NCI-H2196 (cell line): ENCODE measurements around the gene GGA1.

Source experiments
- DNase-seq: peaks from one replicate; lab custom pipeline; 2025; ENCODE audit not compliant: unreplicated experiment; lab: John Stamatoyannopoulos, UW

GGA1 gene

DNA sequence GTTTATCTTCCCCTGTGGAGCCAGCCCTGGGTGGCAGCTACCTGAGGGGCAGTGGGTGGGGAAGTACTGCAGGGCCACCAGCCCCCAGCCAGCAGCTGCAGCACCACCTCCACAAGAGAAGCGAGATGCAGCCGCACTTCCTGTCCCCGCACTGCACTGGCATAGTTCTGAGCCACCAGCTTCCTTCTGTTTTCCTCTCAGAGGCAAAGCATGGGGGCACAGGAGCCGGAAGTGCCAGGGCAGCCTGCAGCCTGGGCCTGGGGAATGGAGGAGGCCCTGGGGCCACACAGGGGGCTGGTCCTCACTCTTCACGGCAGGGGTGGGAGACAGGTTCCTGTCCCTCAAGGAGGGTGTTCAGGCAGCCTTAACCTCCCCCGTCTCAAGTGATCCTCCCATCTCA lies 18.9 kb downstream of the GGA1 start:
- DNase-seq, result no peak

DNA sequence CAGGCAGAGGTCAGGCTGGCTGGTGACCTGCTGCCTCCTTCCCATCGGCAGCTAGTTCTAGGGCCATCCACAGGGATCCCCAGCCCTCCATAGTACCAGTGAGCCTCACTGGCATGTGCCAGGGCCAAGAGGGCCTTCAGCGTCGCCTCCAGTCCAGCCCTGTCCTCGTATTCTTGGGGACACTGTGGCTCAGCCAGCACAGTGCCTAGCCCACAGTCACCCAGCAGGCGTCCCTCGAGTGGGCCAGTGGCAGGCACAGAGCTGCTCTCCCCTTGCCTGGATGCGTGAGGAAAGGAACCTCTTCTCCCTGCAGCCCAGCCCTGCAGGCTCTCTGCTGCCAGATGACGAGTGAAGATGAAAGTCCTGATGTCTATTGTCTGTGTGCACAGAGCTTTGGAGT lies 20.2 kb downstream of the GGA1 start:
- no peak for DNase-seq

DNA sequence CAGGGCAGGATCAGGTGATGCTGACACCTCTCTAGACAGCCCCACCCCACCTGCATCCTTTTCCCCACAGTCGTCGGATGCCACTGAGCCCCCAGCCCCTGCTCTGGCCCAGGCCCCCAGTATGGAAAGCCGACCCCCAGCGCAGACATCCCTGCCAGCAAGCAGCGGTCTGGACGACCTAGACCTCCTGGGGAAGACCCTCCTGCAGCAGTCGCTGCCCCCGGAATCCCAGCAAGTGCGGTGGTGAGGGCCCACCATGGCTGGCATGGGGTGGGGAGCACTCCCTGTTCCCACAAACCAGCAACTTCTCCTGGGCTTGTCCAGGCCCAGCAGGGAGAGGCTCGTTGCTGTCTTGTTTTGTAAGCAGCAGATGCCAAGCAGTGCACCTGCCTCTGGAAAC lies 21.3 kb downstream of the GGA1 start:
- DNase-seq, result no peak

DNA sequence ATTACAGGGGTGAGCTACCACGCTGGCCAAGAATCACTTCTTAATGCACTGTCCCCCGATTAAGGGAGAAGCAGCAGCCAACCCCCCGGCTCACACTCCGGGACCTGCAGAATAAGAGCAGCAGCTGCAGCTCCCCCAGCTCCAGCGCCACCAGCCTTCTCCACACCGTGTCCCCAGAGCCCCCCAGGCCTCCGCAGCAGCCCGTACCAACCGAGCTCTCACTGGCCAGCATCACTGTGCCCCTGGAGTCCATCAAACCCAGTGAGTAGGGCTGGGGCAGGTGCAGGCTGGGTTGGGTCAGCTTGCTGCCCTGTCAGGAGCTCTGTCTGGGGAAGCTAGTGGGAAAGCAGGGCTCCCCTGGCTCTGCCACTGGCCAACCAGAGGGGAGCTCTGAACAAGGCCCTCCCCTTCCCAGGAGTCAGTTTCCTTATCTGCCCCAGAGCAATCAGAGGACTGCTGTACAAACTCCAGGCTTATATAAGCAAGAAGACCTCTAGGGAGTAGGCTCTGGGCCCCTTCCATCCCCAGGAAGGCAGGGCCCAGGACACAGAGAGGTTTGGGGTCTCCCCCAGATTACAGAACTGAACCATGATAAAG lies 22.3 kb downstream of the GGA1 start:
- DNase-seq, result no peak

DNA sequence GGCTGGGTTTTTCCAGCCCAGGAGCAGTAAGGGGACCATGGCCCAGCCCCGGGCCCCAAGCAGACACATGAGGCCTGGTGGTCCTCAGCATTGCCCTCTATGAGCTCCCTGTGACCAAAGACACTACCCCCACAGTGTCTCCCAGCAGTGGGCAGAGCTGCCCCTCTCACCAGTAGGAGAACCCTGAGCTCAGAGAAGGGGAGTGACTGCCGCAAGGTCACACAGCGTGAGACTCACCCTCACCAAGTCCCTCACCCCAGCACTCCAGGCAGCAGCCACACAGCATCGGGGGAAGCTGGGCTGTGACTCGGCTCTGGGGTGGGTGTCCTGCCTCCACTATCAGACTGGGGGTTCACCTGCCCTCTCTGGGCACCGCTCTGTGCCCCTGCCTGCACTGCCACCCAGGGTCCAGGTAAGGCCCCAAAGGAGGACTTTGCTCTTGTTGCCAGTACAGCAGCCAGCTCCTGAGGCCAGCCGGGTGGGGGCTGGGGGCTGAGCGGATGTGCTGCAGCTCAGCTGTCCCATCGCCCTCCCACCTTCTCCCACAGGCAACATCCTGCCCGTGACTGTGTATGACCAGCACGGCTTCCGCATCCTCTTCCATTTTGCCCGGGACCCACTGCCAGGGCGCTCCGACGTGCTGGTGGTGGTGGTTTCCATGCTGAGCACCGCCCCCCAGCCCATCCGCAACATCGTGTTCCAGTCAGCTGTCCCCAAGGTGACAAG lies 23.0 kb downstream of the GGA1 start:
- no peak for DNase-seq

DNA sequence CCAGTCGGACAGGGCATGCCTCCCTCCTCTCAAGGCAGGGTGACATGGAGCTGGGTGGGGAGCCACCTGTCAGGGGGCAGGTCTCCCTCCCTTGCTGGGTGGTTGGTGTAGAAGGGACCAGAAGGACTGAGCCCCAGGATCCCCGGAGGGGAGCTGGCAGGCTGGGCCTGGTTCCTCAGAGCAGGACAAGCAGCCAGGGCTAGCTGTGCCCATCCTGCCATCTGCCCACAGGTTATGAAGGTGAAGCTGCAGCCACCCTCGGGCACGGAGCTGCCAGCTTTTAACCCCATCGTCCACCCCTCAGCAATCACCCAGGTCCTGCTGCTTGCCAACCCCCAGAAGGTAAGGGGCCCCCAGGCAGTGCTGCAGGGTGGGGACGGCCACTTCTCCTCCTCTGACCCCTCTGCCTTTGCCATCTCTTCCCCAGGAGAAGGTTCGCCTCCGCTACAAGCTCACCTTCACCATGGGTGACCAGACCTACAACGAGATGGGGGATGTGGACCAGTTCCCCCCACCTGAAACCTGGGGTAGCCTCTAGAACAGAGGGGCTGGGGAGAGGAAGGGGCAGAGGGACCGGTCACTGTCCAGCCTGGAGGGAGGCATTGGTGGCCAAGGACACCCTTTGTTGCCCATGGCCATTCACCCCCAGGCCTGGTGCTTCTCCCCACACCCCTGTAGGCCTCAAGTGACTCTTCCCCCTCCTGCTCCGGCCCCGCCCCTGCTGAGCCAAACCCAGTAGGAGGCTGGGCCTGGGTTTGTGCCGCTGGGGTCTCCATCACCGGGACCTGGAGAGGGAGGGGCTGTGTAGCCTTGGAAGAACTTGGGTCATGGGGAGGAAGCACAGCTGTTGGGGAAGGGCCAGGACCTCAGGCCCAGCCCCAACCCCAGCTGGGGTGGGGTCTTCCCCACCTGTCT lies 23.8 kb downstream of the GGA1 start:
- DNase-seq, result no peak

DNA sequence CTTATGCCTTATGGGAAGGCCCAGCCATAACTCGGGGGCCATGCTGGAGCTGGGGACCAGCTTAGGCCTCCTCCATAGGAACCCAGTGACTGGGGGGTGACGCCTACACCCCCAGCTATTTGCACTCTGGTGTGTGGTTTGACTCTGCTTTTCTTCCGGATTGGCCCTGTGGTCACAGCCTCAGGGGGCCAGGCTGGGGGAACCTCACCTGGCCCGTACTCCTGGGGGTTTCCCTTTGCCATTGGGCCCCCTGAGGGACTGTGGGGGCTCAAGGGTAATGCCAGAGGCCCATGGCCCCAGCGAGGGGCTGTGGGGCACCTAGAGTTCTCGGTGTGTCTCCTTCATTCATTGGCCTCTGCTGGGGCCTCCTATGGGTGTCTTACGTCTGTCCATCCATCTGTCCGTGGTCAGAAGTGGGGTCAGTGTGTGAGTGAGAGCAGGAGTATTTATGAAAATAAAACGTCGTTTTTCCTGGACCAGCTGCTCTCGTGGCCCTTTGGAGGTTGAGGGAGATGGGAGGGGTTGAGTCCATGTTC lies 24.5 kb downstream of the GGA1 start:
- no peak for DNase-seq

DNA sequence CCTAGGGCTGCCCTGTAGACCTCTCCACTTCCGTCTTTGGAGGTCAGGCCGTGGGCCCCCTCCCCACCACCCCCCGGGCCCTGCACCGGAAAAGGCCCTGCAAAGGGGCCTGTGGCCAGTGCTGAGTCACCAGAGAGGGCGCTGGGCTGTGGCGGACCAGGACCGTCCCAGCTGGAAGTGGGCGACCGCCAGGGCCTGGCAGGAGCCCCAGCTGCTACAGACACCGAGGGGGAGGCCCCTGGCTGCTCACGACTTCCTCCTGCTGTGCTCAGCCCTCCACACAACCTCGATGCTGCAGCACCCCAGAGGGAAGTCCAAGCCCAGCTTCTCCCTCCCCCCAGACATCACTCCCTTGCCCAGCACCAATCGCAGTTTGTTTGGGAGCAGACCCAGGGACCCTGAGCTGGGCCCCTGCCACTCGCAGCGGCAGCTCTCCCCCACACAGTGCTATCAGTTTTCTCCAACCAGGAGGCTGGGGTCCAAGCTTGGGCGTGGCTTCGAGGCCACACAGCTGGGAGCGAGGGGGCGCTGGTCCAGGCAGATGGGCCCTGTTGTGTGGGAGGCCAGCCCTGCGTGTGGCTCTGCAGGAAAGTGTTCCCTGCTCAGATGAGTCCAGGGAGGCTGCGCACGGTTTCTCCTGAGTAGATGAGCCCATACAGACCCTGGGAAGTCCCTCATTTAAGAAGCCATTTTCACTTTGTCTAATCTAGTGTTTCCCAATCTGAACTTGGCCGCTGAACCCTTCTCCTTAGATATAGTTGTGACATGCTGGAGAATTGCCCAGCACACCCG lies 25.2 kb downstream of the GGA1 start:
- no peak for DNase-seq

DNA sequence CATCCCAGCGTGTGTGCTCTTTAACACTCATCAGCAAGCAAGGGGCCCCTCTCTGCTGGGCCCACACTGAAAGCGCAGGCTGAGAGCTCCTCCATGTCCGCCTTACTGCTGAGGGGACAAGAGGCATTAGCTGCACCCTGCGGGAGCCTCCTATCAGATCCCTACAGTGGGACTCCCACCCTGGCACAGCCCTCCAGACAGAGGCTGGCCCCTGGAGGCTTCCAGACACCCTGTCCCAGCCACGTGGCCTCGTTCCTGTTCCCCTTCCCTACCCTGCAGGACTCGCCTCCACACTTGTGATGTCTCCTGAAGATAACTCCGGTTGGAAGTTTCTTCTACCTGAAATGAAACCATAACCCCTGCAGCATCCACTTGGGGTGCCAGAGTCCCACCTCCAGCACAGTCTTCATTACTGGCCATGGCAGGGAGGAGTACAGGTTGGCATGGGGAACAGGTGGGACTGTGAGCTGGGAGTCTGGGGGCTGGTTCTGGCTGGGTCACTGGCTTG lies 25.8 kb downstream of the GGA1 start:
- no peak for DNase-seq

DNA sequence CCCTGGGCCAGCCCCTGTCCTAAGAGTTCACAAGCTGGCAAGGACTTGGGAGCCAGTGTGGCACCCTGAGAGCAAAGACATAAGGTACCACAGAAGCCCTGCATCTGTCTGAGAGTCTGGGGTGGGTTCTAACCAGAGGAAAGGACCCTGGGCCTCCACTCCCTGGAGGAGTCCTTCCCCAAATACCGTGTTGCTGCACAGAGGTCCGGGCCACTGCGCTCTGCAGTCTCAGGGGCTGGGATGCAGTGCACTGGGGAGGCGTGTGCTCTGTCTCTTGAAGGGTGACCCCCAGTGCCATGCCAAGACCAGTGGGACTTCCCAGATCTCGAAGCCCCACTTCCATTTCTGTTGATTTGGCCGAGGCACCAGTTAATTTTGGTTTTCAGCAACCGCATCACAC lies 26.5 kb downstream of the GGA1 start:
- DNase-seq, result no peak

DNA sequence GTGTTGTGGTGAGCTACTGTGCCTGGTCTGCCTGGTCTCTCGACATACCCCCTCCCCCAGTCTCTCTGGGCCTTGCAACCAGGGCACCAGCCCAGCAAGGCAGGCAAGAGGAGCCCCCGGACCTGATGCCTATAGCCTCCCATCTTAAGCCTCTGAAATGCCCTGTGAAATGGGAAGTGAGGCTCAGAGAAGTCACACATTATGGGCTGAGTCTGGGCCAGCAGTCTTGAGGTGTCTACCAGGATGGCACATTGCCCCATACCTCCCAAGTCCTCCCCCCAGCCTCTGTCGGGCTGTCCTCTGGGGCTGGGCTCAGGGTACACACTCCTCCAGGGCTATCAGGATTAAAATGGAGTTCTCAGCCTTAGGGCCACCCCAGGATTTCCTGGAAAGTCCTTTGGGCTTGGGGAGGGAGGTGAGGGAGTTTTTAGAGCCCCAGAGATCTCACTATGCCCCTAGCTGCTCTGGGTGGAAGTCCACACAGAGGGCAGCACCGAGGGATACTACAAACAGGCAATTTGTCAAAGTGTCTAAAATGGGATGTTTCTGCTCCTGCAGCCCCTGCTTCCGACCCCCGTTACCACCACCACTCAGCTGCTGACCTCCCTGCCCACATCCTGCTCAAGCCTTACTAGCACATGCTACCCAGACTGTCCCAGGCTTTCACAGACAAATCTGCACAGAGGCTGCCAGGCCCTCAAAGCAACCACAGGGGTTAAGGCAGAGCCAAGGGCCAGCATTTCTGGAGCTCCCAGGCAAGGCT lies 27.7 kb downstream of the GGA1 start:
- no peak for DNase-seq

DNA sequence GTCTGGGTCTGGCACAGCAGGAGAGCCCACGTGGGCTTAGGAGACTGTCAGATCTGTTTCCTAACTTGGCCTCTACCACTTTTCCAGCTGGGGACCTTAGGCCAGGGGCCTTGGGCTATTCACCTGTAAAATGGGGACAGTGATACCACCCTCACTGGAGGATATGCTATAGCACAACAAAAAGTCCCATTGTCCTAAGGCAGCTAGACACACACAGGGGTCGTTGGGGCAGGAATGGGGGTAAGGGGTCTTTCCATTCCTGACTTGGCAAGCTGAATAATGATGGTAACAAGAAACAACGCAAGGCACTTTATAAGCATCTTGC lies 28.3 kb downstream of the GGA1 start:
- no peak for DNase-seq

DNA sequence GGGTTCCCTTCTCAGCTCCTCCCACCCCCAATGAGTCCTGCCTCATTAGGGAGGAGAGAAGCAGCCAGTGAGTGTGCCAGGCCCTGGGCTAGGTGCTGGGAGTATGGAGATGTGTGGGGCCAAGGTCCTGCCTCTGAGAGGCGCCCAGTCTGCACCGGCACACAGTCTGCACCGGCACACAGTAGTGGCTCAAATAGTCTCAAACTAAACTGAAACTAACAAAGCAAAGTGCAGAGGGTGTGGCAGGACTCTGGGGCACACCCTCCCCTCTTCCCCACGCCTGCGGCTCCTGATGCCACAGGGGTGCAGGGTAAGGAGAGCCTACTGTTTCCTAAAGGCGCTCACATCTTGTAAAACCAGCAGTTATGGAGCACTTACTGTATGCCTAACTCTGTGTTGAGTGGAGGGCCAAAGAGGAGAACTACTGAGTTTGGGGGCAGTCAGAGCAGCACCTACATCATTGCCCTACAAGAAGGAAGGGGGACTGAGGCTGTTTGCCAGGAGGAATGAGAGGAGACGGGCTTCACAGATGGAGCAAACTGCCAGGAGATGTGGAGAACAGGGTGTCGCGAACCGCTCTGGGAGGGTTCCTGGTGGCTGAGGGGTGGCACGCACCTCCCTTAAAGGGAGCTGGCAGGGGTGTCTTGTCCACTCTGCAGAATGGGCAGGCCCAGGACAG lies 29.9 kb downstream of the GGA1 start:
- DNase-seq, result no peak

DNA sequence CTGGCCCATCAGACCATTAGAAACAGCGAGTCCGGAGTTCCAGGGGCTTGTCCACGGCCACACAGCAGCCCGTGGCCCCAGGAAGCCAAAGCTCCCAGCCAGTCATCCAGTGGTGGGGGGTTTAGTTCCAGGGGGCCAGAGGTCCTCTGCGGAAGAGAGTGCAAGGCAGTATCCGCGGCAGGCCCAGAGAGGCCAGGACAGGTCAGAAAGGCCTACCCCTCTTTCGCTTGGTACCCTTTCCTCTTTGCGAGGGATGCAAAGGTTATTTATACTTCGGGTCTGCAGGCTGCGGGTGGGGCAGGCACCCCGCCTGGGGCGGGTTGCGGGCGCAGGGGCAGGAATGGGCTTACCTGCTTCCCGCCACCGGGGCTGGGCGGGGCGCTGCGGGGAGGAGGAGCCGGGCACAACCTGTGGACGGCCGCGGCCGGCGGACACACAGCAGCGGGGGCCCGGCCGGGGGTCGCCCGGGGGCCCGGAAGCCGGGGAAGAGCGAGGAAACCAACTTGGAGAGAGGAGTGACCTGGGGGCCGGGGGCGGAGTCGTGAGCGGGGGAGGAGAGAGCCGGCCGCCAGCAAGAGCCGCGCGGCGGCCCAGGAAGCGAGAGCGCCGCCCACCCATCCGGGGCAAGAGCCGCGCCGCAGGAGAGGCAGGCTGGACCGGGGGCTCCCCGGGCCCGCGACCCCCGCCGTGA lies 30.6 kb downstream of the GGA1 start, which contains the start of gene SH3BP1:
TSS of gene SH3BP1 (plus strand) at position 600 of the 691 bp plus-strand sequence. CDS start 119 bp downstream, outside the sequence.
- DNase-seq, result peak; percentile 31

DNA sequence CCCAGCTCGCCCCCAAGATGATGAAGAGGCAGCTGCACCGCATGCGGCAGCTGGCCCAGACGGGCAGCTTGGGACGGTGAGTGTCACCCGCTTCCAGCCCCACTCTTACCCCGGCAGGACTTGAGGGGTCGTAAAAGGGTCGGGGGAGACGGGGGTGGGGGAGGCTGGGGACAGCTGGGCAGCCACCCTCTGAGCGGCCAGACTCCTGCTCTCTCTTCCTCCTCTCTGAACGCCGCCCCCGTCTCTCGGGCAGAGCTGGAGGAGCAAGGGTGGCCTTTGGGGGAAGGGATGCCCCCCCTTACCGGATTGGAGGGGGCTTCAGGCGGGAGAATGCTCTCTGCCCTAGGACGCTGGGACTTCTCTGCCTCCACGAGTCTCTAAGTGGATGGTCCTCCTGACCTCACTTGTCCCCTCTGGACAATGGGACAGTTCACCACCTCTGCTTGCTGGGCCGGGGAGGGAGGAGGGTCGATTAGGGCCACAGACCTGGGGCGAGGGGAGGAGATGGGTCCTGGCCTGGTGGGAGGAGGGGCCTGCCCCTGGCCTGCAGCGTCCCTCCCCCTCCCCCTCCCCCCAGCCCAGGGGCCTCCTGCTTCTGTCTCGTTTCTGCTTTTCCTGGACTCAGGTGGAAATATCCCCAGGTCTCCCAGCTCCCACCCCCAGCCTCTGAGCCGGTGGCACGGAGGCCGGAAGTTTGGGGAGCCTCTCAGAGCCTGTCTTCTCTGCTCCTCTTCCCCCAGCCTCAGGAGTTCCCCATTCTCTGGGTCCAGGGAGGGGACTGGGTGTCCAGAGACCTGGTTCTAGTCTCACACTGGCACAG lies 31.3 kb downstream of the GGA1 start:
- DNase-seq, result no peak

DNA sequence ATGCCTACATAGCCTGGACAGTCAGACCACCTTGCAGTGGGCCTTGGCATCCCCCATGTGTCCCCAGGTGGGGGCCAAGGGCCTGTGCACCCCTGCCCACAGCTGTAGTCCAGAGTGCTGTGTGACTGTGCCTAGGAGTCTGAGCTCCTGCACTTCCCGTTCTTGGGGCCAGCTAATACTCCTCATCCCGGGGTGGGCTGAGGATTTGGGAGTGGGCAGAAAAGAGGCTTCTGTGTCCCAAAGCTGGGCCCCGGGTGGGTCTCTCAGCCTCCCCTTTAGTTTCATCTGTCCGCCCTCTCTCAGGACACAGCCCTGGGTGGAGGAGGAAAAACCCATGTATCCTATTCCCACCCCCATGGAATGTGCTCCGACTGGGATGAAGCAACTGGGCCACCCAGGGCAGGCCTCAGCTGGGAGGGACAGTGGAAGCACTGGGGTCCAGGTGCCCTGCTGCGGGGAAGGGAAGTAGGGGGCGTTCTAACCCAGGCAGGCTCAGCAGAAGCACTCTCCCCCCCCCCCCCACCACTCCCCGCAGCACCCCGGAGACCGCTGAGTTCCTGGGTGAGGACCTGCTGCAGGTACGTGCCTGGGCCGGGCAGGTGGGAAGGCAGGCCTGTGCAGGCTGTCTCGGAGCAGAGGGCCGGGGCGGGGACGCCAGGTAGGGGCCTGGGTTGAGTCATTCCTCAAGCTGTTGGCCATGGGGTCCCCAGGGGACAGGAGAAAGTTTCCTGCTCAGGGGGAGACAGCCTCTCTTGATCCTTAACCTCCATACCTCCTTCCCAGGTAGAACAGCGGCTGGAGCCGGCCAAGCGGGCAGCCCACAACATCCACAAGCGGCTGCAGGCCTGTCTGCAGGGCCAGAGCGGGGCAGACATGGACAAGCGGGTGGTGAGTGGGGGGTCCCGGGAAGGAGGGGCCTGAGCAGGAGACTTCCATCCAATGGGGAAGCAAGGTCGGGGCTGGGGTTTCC lies 32.2 kb downstream of the GGA1 start:
- DNase-seq, result no peak

DNA sequence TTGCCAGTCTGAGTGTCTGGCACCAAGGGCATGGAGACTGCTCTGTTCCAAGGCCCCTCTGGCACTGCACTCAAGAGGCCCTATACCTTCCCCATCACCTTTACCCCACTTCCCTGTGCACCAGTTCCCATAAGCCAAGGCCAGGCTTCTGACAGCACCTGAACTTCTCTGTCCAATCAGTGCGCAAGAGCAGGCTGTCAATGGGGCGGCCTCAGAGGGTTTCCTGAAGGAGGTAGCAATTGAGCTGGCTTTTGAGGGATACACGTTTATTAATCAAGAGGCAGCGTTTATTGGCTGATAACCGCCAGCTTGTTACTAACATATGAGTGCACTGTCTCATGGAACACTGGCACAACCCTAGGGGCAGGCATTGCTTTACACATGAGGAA lies 32.9 kb downstream of the GGA1 start:
- DNase-seq, result no peak
